IgD-negative memory B cell (primary cell): ENCODE results near the gene PLEKHA5. TPM values are rescaled to one million over a fixed set of nuclear protein-coding genes. Genes with fewer than 3 reads are reported as not detected.

Experiments used
- H3K27ac Mint-ChIP-seq, 3 donors: one replicate each; pipeline ENCODE4 v1.8.0; 2020 to 2022; ENCODE audit warnings: mild to moderate bottlenecking in 3 of 3, mixed read lengths in 3 of 3, moderate library complexity in 1 of 3
- H3K27me3 Mint-ChIP-seq: one replicate; pipeline ENCODE4 v1.8.0; 2021; ENCODE audit warnings: mixed read lengths
- H3K36me3 Mint-ChIP-seq: one replicate; pipeline ENCODE4 v1.8.0; 2020; ENCODE audit warnings: mild to moderate bottlenecking, mixed read lengths
- H3K4me1 Mint-ChIP-seq, 3 donors: one replicate each; pipeline ENCODE4 v1.8.0; 2020 to 2022; ENCODE audit warnings: mixed read lengths in 3 of 3, mild to moderate bottlenecking in 1 of 3
- H3K4me3 Mint-ChIP-seq, 4 donors: one replicate each; pipeline ENCODE4 v1.8.0; 2020 to 2022; ENCODE audit warnings: mild to moderate bottlenecking in 4 of 4, mixed read lengths in 4 of 4, moderate library complexity in 3 of 4
- H3K9me3 Mint-ChIP-seq, 3 donors: one replicate each; pipeline ENCODE4 v1.8.0; 2020 to 2021; ENCODE audit warnings: mixed read lengths in 3 of 3, mild to moderate bottlenecking in 1 of 3
- polyA plus RNA-seq: library from polyadenylated mRNA; unstranded; fragments of 300-500 nt; fragmentation: Illumina TruSeq; gene quantifications from one replicate; pipeline ENCODE4 v1.2.3, GENCODE V29; 2021

The PLEKHA5 gene
- polyA plus RNA-seq, 1 donor from 2014 or later: 0.18 TPM

DNA sequence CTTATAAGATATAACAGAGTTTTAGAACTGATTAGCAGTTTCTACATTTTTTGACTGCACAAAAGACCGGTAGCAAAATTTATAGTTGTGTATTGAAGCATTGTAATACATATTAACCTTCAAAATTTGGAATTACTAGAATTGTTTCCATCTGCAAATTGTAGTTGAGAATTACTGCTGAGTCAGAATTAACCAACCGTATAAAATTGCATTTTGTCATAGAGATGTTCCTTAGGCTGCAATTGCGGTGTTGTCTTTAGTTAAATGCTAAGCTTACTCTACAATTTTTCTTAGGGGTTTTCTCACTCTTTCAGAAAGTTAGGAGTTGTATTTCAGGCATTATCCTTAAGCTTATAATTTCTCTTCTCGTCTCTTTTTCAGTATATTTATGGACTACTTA, 132.2 kb downstream of the PLEKHA5 start:
- Mint-ChIP-seq H3K27me3 (no peaks in the 10 kb centered on the region), H3K4me3 (no peak overlapping the region), H3K9me3 (peaks cover 0 to 2% (median 0%) of the 10 kb centered on the region in 3 donors), H3K36me3 (no peaks in the 10 kb centered on the region), H3K4me1 (no peaks in the 10 kb centered on the region), H3K27ac (no peak overlapping the region)

DNA sequence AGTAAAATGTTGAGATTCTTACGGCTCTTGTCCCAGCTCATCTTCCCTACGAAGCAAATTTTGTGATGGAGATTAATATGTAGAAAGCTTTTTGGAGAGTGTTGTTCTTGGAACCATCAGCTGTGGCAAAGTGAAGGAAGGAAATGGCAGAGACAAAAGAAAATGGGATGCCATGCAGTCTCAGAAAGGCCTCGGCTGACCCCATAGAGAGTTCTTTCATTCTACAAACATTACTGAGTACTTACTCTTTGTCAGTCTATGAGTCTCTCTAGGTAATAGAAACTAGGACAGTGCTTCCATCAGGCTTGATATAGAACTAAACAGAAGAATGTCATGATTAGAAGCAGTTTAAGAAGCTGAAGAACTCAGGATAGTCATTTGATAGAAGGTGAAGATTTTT, 134.1 kb downstream of the PLEKHA5 start:
- H3K36me3 Mint-ChIP-seq: no peaks in the 10 kb centered on the region
- H3K4me3 Mint-ChIP-seq: no peak overlapping the region
- H3K27me3 Mint-ChIP-seq: no peaks in the 10 kb centered on the region
- H3K4me1 Mint-ChIP-seq: peaks cover 0 to 3% (median 0%) of the 10 kb centered on the region in 3 donors
- peak overlapping the region in 1 of 3 donors; percentile 32 for H3K27ac Mint-ChIP-seq
- H3K9me3 Mint-ChIP-seq: peaks cover 0 to 2% (median 0%) of the 10 kb centered on the region in 3 donors

DNA sequence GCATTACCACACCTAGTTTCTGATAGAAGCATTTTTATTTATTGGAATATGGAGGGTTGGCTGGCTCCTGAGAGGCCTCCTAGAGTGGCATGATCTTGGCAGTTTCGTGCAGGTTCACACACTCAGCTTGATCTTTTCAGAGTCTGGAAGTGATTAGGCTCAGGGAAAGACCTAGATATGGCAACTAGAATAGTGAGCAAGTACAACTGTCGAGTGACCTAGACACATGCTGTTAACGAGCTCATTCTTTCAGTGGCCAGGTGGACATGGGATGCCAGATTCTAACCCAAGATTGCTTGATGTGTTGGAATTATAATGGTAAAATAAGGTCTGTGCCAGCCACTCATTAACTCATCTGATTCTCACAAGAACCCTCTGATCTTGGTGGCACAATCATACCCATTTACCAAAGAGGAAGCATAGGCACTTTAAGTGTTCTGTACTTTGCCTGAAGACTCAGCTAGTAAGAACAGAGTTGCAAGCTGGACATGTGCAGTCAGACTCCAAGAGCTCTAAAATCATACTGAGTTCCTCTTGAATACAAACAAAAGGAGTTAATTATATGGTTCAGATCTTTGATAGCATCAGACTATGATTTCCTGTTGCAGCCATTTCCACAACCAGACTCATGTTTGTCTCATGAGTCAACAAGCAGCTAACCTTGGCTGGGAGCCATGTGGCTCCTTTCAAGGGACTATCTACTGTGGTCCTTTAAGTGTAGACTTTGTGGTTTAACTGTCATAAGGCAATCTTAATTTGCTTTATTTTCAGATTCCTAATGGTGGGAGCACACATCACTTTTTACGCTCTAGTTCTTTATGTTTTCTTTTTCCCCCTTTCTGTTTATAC, 144.2 kb downstream of the PLEKHA5 start:
- H3K4me1 Mint-ChIP-seq: no peaks in the 10 kb centered on the region
- no peak overlapping the region for H3K27ac Mint-ChIP-seq
- H3K36me3 Mint-ChIP-seq: no peaks in the 10 kb centered on the region
- no peaks in the 10 kb centered on the region for H3K27me3 Mint-ChIP-seq
- H3K4me3 Mint-ChIP-seq: no peak overlapping the region
- H3K9me3 Mint-ChIP-seq: no peaks in the 10 kb centered on the region

DNA sequence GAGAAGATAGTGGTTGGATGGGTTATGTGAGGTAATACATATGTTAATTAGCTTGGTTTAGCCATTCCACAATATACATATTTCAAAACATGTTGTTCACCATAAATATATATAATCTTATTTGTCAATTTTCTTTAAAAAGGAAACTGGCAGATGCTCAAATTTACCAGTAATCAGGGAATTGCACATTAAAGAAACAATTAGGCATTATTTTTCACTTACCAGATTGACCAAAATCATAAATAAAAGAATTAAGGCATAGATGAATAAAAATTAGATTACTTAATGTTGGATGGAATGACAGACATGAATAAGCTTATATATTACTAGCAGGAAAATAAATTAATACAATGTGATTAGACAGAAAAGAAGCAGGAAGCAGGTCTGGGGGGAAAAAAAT, 147.2 kb downstream of the PLEKHA5 start:
- Mint-ChIP-seq H3K36me3 (no peaks in the 10 kb centered on the region), H3K4me1 (no peaks in the 10 kb centered on the region), H3K27ac (no peak overlapping the region), H3K4me3 (no peak overlapping the region), H3K27me3 (no peaks in the 10 kb centered on the region), H3K9me3 (no peaks in the 10 kb centered on the region)

DNA sequence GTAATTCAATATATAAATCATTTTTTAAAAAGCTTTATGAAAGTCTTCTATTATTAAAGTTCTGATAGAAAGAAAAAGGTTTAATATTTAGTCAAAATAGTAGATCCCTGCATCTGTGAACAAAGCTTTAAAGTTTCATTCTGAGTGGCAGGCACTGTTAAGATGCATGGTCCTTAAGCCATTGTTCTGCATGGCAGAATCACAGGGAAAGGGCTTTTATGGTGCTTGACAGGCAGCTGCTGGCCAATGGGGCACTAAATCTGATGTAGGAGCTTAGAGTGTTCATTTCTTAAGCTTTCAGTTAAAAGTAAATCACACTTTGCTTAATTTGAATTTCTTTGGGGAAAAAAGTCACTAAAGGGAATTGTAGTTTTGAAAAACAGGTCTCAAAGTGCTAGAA, 148.2 kb downstream of the PLEKHA5 start:
- no peak overlapping the region for H3K27ac Mint-ChIP-seq
- H3K9me3 Mint-ChIP-seq: no peaks in the 10 kb centered on the region
- H3K36me3 Mint-ChIP-seq: no peaks in the 10 kb centered on the region
- no peak overlapping the region for H3K4me3 Mint-ChIP-seq
- H3K27me3 Mint-ChIP-seq: no peaks in the 10 kb centered on the region
- H3K4me1 Mint-ChIP-seq: no peaks in the 10 kb centered on the region

DNA sequence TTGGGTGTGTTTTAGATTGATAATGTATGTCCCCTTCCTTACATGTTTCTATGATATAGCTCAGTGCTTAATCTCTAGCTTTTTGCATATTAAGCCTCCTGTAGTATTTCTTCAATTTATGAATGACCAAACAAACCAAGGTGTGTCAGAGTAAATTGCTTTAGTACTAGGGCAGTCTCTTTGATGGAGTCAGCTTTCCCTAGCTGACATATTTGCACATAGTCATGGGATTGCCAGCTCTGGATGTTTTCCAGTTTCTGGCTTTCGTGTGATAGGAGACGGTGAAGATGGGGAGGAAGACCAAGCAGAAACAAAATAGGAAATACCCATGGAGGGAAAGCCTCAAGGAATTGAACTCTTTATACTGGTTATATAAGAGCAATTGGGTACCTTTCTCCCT, 148.9 kb downstream of the PLEKHA5 start:
- no peak overlapping the region for H3K4me3 Mint-ChIP-seq
- no peaks in the 10 kb centered on the region for H3K4me1 Mint-ChIP-seq
- H3K27me3 Mint-ChIP-seq: no peaks in the 10 kb centered on the region
- no peak overlapping the region for H3K27ac Mint-ChIP-seq
- H3K9me3 Mint-ChIP-seq: no peaks in the 10 kb centered on the region
- no peaks in the 10 kb centered on the region for H3K36me3 Mint-ChIP-seq

DNA sequence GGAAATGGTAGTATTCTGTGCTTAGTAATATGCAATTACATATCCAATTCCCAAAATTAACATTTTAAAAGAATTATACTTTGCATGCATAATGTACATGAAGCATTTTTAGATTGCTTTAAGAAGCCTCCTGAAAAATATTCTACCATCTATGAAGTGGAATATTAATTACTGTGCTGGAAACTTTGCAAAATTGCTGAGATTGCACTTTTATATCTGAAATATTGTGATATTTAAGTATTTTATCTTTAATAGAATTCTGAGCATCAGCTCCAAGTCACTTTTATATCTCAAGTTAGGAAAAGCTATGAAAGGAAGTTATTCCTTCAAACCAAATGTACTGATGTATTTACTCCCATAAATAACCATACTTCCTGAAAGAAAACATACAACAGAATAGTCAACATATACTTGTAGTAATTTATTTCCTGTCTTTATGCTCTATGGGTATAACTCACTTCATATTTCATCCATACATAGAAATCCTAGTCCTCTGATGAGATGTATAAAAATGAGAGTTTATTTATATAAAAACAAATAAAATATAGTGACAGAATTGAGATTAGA, 152.7 kb downstream of the PLEKHA5 start:
- no peaks in the 10 kb centered on the region for H3K4me1 Mint-ChIP-seq
- no peaks in the 10 kb centered on the region for H3K9me3 Mint-ChIP-seq
- no peaks in the 10 kb centered on the region for H3K36me3 Mint-ChIP-seq
- H3K27ac Mint-ChIP-seq: no peak overlapping the region
- H3K4me3 Mint-ChIP-seq: no peak overlapping the region
- H3K27me3 Mint-ChIP-seq: peaks cover under 1% of the 10 kb centered on the region

DNA sequence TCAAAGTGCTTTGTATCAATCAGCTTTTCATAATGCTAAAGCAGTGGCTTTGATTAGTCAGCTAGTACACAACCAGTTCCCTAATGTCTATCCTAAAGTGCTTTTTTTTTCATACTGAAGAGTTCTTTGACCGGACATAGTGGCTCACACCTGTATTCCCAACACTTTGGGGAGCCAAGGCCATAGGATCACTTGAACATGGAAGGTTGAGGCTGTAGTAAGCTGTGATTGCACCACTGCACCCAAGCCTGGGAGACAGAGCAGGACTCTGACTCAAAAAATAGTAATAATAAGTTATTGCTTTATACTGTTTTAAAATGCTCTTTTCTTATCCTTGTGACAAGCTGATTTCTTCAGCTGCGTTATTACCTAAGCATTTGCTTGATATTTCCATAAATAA, 155.1 kb downstream of the PLEKHA5 start:
- no peaks in the 10 kb centered on the region for H3K4me1 Mint-ChIP-seq
- no peak overlapping the region for H3K27ac Mint-ChIP-seq
- no peaks in the 10 kb centered on the region for H3K36me3 Mint-ChIP-seq
- peaks cover 2% of the 10 kb centered on the region for H3K27me3 Mint-ChIP-seq
- H3K9me3 Mint-ChIP-seq: no peaks in the 10 kb centered on the region
- H3K4me3 Mint-ChIP-seq: no peak overlapping the region

DNA sequence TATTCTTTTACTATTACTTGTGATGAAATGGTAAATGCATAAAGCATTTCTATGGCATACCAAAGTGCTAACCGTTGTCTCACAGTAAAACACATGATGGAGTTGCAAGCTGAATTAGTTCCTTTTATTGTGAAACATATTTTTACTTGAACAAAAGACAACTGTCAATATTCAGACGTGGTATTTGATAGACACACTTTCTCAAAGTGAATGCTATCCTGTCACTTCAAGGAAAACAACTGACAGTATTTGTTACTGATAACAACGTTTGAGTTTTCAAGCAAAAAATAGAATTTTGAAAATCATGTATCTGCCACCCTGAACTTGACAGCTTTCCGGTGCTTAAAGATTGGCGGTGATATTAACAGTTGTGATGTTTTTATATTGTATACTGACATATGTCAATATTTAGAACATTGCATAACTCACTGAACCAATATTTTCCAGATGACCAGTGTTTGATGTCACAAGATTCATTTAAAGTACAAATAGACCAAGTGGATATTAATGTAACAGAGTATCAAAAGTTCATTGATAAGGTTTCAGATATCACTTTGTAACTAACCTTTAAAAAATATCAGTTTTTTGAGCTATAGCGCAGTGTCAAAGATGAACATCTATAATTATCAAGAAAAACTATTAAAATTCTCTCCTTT, 156.4 kb downstream of the PLEKHA5 start:
- Mint-ChIP-seq H3K27me3 (peaks cover 2% of the 10 kb centered on the region), H3K4me1 (no peaks in the 10 kb centered on the region), H3K9me3 (no peaks in the 10 kb centered on the region), H3K4me3 (no peak overlapping the region), H3K36me3 (no peaks in the 10 kb centered on the region), H3K27ac (no peak overlapping the region)

DNA sequence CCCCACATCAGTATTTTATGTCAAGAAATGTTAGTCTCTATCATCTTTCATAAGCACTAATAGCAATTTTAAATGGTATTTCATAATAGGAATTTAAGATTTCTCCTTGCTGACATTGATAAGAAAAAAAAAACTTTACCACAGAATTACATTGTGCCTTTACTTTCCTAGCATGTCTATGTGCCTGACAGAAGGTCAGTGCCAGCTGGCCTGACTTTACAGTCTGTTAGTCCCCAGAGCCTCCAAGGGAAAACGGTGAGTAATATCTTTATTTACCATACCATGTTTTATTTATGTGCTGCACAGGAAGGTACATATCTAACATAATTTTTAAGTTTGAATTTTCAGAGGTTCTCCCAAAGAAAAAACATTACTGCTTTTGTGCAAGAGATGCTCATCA, 157.8 kb downstream of the PLEKHA5 start:
- no peaks in the 10 kb centered on the region for H3K4me1 Mint-ChIP-seq
- no peak overlapping the region for H3K4me3 Mint-ChIP-seq
- H3K9me3 Mint-ChIP-seq: no peaks in the 10 kb centered on the region
- no peak overlapping the region for H3K27ac Mint-ChIP-seq
- H3K27me3 Mint-ChIP-seq: peaks cover 2% of the 10 kb centered on the region
- H3K36me3 Mint-ChIP-seq: peaks cover 2% of the 10 kb centered on the region

DNA sequence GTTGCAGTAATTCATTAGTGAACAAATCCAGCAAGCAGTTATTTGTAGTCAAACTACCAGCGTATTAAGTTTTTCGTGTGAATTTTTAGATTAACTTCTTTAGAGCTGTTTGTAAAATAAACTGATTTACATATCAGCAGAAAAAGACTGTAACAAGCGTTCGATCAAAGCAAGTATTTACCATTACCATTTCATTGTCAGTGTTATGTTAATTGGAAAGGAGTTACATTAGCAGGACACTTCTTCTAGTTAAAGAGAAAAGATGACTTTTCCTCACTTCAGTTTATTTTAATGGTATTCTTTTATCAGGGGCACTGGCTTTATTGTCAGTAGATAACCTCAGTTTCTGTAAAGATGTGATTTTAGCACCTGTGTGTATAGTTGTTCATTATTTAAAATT, 158.6 kb downstream of the PLEKHA5 start:
- Mint-ChIP-seq H3K9me3 (no peaks in the 10 kb centered on the region), H3K36me3 (peaks cover 2% of the 10 kb centered on the region), H3K27ac (no peak overlapping the region), H3K4me3 (no peak overlapping the region), H3K27me3 (peaks cover 2% of the 10 kb centered on the region), H3K4me1 (no peaks in the 10 kb centered on the region)

DNA sequence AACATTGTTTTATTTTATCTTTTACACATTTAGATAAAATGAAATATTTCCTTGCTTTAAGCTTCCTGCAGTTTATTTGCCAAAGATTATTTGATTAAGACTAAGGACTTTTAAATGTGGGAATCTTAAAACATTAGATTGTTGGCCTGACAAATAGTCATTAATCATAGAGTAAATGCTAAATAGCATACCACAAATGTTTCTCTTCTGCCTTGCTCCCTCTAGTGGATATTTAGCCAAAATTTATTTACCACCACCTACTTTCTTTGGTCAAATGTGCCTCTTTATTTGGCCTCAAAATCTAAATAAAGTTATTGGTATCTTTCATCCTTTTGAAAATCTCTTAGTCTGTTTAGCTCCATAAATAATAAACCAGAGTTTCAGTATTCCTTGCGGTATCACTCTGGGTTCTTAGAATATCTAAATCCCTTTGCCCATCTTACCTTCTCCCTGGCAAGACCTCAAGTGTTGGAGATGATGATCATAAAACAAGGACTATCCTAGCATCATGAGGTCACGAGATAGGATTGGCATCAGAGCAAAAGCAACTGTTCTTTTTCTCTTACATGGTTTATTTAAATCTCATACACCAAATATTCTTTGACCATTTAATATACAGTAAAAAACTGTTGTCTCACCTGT, 159.2 kb downstream of the PLEKHA5 start:
- no peak overlapping the region for H3K27ac Mint-ChIP-seq
- peaks cover 2% of the 10 kb centered on the region for H3K27me3 Mint-ChIP-seq

DNA sequence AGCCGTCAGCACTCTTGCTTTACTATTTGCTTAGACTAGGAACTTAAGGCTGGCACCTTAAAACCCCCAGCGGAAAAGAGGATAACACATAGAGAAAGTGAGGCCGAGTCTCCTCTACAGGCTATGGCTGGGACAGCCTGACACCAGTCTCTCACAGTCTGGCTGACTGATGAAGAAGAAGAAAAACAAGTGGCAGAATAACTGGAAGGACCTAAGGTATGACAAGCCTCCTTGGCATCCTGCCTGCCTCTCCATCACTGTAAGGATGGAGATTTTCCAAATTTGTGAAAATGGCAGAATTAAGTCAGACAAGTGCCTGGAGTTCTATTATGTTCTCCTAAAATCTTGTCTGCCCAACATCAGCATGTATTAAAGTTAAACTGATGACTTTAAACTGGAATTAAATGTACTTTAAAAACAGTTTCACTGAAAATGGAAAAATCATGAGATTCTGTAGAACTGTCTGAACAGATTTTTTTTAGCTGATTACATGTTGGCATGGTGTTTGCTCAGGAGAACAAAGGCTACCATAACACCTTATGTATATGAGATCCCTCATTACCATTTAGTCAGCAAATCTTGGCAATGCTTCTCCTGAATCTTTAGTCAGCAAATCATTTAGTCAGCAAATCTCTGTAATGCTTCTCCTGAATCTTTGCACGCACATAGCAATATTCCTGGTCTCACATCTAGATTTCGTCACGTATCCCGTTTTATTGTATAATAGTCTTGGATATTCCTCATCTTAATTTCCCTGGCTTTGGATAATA, 169.5 kb downstream of the PLEKHA5 start:
- H3K9me3 Mint-ChIP-seq: peaks cover 0 to 2% (median 0%) of the 10 kb centered on the region in 3 donors
- H3K4me3 Mint-ChIP-seq: no peak overlapping the region
- no peak overlapping the region for H3K27ac Mint-ChIP-seq
- peaks cover 2% of the 10 kb centered on the region for H3K27me3 Mint-ChIP-seq
- H3K4me1 Mint-ChIP-seq: no peaks in the 10 kb centered on the region
- no peaks in the 10 kb centered on the region for H3K36me3 Mint-ChIP-seq

More for the DNA sequence above, 159.2 kb downstream of the PLEKHA5 start:
- H3K4me1 Mint-ChIP-seq: no peaks in the 10 kb centered on the region
- H3K36me3 Mint-ChIP-seq: peaks cover 2% of the 10 kb centered on the region
- no peak overlapping the region for H3K4me3 Mint-ChIP-seq
- H3K9me3 Mint-ChIP-seq: no peaks in the 10 kb centered on the region

DNA sequence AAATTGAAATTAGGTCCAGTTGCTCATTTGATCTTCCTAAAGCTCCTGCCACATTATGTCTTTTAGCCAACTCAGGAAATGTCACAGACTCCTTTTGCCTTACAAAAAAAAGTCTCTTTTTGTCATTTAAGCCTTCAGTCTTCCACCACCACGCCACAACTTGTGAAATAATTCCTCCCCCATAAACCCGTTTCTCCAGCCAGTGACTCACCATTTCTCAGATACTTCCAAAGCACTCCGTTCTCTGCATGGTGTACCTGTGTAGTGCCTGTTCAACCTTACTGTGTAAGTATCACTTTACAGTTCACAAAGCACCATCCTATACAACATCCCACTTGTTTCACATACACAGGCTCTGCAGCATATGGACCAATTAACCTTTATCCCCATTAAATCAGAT, 170.2 kb downstream of the PLEKHA5 start:
- no peak overlapping the region for H3K27ac Mint-ChIP-seq
- peaks cover 0 to 2% (median 0%) of the 10 kb centered on the region in 3 donors for H3K9me3 Mint-ChIP-seq
- no peaks in the 10 kb centered on the region for H3K36me3 Mint-ChIP-seq
- H3K4me1 Mint-ChIP-seq: no peaks in the 10 kb centered on the region
- no peak overlapping the region for H3K4me3 Mint-ChIP-seq
- peaks cover 2% of the 10 kb centered on the region for H3K27me3 Mint-ChIP-seq

DNA sequence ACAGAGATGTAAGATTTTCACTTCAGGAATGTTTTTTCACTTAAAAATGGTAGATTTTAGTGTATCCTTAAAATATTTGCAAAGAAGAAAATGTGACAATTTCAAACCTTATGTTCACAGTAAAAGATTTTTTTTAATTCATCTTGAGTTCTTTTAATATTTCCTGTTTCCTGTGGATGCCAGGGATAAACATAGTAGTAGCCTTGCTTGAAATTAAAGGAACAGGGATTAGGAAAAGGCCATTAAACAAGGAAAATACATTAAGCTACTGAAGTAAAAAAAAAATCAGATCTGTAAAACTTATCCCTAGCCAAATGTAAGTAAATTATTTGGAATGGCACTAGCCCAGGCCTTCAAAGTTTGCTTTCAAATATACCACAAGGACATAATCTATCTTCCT, 171.7 kb downstream of the PLEKHA5 start:
- peaks cover 2% of the 10 kb centered on the region for H3K27me3 Mint-ChIP-seq
- no peaks in the 10 kb centered on the region for H3K4me1 Mint-ChIP-seq
- H3K36me3 Mint-ChIP-seq: no peaks in the 10 kb centered on the region
- no peak overlapping the region for H3K4me3 Mint-ChIP-seq
- H3K27ac Mint-ChIP-seq: no peak overlapping the region
- H3K9me3 Mint-ChIP-seq: peaks cover 0 to 2% (median 0%) of the 10 kb centered on the region in 3 donors
